ENCODE results near the gene PPP2R2B. TPM values are rescaled to one million over a fixed set of nuclear protein-coding genes. Genes with fewer than 3 reads are reported as not detected.

Gene PPP2R2B
- total RNA-seq, 2 donors from 2014 or later, result 0.35 to 0.93 TPM

- no peak for DNase-seq
- H3K27ac ChIP-seq, result no peak overlapping the region
- no peaks in the 10 kb centered on the region for H3K4me1 ChIP-seq
- no peaks in the 10 kb centered on the region for H3K27me3 ChIP-seq
- no peak for TF ChIP-seq CTCF (IDR thresholded peaks at IDR 0.05)
- no peaks in the 10 kb centered on the region for H3K9me3 ChIP-seq
- H3K36me3 ChIP-seq, result no peaks in the 10 kb centered on the region
- intact Hi-C loops (cut with DNase I), result no loop called here
- H3K9ac ChIP-seq (ENCODE audit: low read depth in 2 of 2, low read length in 2 of 2), result no peak overlapping the region
- H3K4me3 ChIP-seq, result no peak overlapping the region
Observed at GRCh38 chr5:146672866-146673265, 205.7 kb downstream of the PPP2R2B start.

GRCh38 chr5:146671561-146672295 is 206.8 kb downstream of the PPP2R2B start:
- intact Hi-C loops (cut with DNase I), result no loop called here
- Histone ChIP-seq H3K9me3 (no peaks in the 10 kb centered on the region), H3K36me3 (no peaks in the 10 kb centered on the region), H3K27me3 (no peaks in the 10 kb centered on the region), H3K27ac (no peak overlapping the region), H3K4me1 (no peaks in the 10 kb centered on the region), H3K9ac (ENCODE audit: low read depth in 2 of 2, low read length in 2 of 2) (no peak overlapping the region), H3K4me3 (no peak overlapping the region)
- no peak for DNase-seq
- no peak for TF ChIP-seq CTCF (IDR thresholded peaks at IDR 0.05)

GRCh38 chr5:146669656-146670055 is 208.9 kb downstream of the PPP2R2B start:
- no peak overlapping the region for H3K27ac ChIP-seq
- TF ChIP-seq CTCF (IDR thresholded peaks at IDR 0.05), result no peak
- H3K27me3 ChIP-seq, result no peaks in the 10 kb centered on the region
- no peaks in the 10 kb centered on the region for H3K36me3 ChIP-seq
- H3K9ac ChIP-seq (ENCODE audit: low read depth in 2 of 2, low read length in 2 of 2), result no peak overlapping the region
- H3K9me3 ChIP-seq, result no peaks in the 10 kb centered on the region
- no peaks in the 10 kb centered on the region for H3K4me1 ChIP-seq
- no peak for DNase-seq
- intact Hi-C loops (cut with DNase I), result no loop called here
- no peak overlapping the region for H3K4me3 ChIP-seq

- no peaks in the 10 kb centered on the region for H3K36me3 ChIP-seq
- no peak overlapping the region for H3K27ac ChIP-seq
- intact Hi-C loops (cut with DNase I), result no loop called here
- no peaks in the 10 kb centered on the region for H3K27me3 ChIP-seq
- TF ChIP-seq CTCF (IDR thresholded peaks at IDR 0.05), result no peak
- no peak overlapping the region for H3K4me3 ChIP-seq
- H3K9ac ChIP-seq (ENCODE audit: low read depth in 2 of 2, low read length in 2 of 2), result no peak overlapping the region
- DNase-seq, result no peak
- no peaks in the 10 kb centered on the region for H3K9me3 ChIP-seq
- no peaks in the 10 kb centered on the region for H3K4me1 ChIP-seq
Observed at GRCh38 chr5:146667633-146668272, 210.8 kb downstream of the PPP2R2B start.

GRCh38 chr5:146662229-146662628 is 216.3 kb downstream of the PPP2R2B start:
- no peak for DNase-seq
- Histone ChIP-seq H3K9ac (ENCODE audit: low read depth in 2 of 2, low read length in 2 of 2) (no peak overlapping the region), H3K9me3 (no peaks in the 10 kb centered on the region), H3K27ac (no peak overlapping the region), H3K4me3 (no peak overlapping the region), H3K4me1 (no peaks in the 10 kb centered on the region), H3K27me3 (no peaks in the 10 kb centered on the region), H3K36me3 (no peaks in the 10 kb centered on the region)
- TF ChIP-seq CTCF (IDR thresholded peaks at IDR 0.05), result no peak
- intact Hi-C loops (cut with DNase I), result loop anchor here (5.0 kb wide), 1 partner anchor 305 kb away; no protein-coding TSS in a partner anchor

Data from colonic mucosa (tissue), 4 donors.